ENCODE results near the gene CELF1. TPM values are rescaled to one million over a fixed set of nuclear protein-coding genes. Genes with fewer than 3 reads are reported as not detected.

Gene CELF1
- polyA plus RNA-seq, 1 of the 3 experiments (the other 2 are of a cell fraction), result 47.5 TPM

- no peaks in the 10 kb centered on the region for H3K27me3 ChIP-seq (ENCODE audit: insufficient read depth)
- H4K20me1 ChIP-seq (ENCODE audit: insufficient read depth), result no peaks in the 10 kb centered on the region
- TF ChIP-seq NFIC (IDR thresholded peaks at IDR 0.05; ENCODE audit: borderline replicate concordance), result no peak
- TF ChIP-seq, protein P1, sequence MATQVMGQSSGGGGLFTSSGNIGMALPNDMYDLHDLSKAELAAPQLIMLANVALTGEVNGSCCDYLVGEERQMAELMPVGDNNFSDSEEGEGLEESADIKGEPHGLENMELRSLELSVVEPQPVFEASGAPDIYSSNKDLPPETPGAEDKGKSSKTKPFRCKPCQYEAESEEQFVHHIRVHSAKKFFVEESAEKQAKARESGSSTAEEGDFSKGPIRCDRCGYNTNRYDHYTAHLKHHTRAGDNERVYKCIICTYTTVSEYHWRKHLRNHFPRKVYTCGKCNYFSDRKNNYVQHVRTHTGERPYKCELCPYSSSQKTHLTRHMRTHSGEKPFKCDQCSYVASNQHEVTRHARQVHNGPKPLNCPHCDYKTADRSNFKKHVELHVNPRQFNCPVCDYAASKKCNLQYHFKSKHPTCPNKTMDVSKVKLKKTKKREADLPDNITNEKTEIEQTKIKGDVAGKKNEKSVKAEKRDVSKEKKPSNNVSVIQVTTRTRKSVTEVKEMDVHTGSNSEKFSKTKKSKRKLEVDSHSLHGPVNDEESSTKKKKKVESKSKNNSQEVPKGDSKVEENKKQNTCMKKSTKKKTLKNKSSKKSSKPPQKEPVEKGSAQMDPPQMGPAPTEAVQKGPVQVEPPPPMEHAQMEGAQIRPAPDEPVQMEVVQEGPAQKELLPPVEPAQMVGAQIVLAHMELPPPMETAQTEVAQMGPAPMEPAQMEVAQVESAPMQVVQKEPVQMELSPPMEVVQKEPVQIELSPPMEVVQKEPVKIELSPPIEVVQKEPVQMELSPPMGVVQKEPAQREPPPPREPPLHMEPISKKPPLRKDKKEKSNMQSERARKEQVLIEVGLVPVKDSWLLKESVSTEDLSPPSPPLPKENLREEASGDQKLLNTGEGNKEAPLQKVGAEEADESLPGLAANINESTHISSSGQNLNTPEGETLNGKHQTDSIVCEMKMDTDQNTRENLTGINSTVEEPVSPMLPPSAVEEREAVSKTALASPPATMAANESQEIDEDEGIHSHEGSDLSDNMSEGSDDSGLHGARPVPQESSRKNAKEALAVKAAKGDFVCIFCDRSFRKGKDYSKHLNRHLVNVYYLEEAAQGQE (IDR thresholded peaks at IDR 0.05; ENCODE audit: low read depth, low read length), result no peak
- no peak for TF ChIP-seq TCF12 (IDR thresholded peaks at IDR 0.05)
- TF ChIP-seq, protein P2, sequence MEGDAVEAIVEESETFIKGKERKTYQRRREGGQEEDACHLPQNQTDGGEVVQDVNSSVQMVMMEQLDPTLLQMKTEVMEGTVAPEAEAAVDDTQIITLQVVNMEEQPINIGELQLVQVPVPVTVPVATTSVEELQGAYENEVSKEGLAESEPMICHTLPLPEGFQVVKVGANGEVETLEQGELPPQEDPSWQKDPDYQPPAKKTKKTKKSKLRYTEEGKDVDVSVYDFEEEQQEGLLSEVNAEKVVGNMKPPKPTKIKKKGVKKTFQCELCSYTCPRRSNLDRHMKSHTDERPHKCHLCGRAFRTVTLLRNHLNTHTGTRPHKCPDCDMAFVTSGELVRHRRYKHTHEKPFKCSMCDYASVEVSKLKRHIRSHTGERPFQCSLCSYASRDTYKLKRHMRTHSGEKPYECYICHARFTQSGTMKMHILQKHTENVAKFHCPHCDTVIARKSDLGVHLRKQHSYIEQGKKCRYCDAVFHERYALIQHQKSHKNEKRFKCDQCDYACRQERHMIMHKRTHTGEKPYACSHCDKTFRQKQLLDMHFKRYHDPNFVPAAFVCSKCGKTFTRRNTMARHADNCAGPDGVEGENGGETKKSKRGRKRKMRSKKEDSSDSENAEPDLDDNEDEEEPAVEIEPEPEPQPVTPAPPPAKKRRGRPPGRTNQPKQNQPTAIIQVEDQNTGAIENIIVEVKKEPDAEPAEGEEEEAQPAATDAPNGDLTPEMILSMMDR (IDR thresholded peaks at IDR 0.05), result no peak
- no peak for TF ChIP-seq JUND (IDR thresholded peaks at IDR 0.05)
- TF ChIP-seq, protein P3, sequence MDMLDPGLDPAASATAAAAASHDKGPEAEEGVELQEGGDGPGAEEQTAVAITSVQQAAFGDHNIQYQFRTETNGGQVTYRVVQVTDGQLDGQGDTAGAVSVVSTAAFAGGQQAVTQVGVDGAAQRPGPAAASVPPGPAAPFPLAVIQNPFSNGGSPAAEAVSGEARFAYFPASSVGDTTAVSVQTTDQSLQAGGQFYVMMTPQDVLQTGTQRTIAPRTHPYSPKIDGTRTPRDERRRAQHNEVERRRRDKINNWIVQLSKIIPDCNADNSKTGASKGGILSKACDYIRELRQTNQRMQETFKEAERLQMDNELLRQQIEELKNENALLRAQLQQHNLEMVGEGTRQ (IDR thresholded peaks at IDR 0.05; ENCODE audit: borderline replicate concordance, low read depth, low read length), result no peak
- TF ChIP-seq RAD21 (IDR thresholded peaks at IDR 0.05; ENCODE audit: low read length), result no peak
- DNase-seq, result no peak
- no peaks in the 10 kb centered on the region for H3K9me2 ChIP-seq
- peaks cover 0 to 3% of the 10 kb centered on the region in 2 experiments; a peak in 3 of 4 replicates for H3K4me1 ChIP-seq (ENCODE audit: control insufficient read depth in 1 of 2, insufficient read depth in 2 of 2, low read depth in 1 of 2, low read length in 1 of 2)
- CTCF ChIA-PET, result interaction anchor here (1.2 to 4.0 kb wide), 3 partner anchors 12 to 51 kb away, joined by 4 to 21 read pairs (median 4); partner anchors contain the start of gene CELF1
- peak overlapping the region; percentile 68 to 97 for H3K4me3 ChIP-seq (ENCODE audit: low read depth in 2 of 2, low read length in 1 of 2)
- 47% methylated on average over 17 of the region's 17 CpGs for WGBS (ENCODE audit: low lambda C conversion rate)
- H3K9me3 ChIP-seq, result no peaks in the 10 kb centered on the region
- peak overlapping the region; percentile 86; the same call in 1 of the 2 replicates for H2AFZ ChIP-seq (ENCODE audit: low read depth)
- H3K4me2 ChIP-seq, result peak overlapping the region; percentile 97
- peak overlapping the region in 1 of 2 experiments; percentile 38; a peak in 1 of 4 replicates for H3K27ac ChIP-seq (ENCODE audit: low read depth in 2 of 2, low read length in 1 of 2)
- POLR2A ChIA-PET, result interaction anchor here (0.5 to 3.7 kb wide), 4 partner anchors 12 to 99 kb away, joined by 3 to 18 read pairs (median 4); partner anchors contain the start of genes KBTBD4 and NDUFS3
- H3F3A ChIP-seq (replicated peaks; ENCODE audit: insufficient read depth), result no peaks in the 10 kb centered on the region
- H3K79me2 ChIP-seq (ENCODE audit: insufficient read depth), result peaks cover 65% of the 10 kb centered on the region
- H3K9ac ChIP-seq, result peak overlapping the region; percentile 96
- H3K36me3 ChIP-seq (replicated peaks in 1 of 2; ENCODE audit: control insufficient read depth in 1 of 2, insufficient read depth in 2 of 2, low read length in 1 of 2), result peaks cover 2 to 8% of the 10 kb centered on the region in 2 experiments
These were observed 13.3 kb upstream of the CELF1 start for GRCh38 chr11:47566149-47566698.
